MG63 (cell line): ENCODE data around the gene SGCA. TPM values are rescaled to one million over a fixed set of nuclear protein-coding genes. Genes with fewer than 3 reads are reported as not detected.
A peak's percentile ranks its signal among the peaks of the same experiment; 100 is the strongest.

ENCODE experiments used
- DNase-seq: peaks from one replicate; pipeline ENCODE4 v3.0.0-alpha.2; 2020
- H3K27me3 ChIP-seq: fragments of 250-450 bp; sonication (Bioruptor Pico); 2 replicates; pipeline ENCODE4 v1.5.1; 2020; ENCODE audit warnings: mild to moderate bottlenecking, moderate library complexity
- H3K36me3 ChIP-seq: fragments of 250-450 bp; sonication (Bioruptor Pico); 2 replicates; pipeline ENCODE4 v1.5.1; 2020; ENCODE audit warnings: mild to moderate bottlenecking, moderate library complexity
- H3K4me3 ChIP-seq: fragments of 250-450 bp; sonication (Bioruptor Pico); 2 replicates; pipeline ENCODE4 v1.5.1; 2020; ENCODE audit warnings: mild to moderate bottlenecking, moderate library complexity
- H3K9me3 ChIP-seq: fragments of 250-450 bp; sonication (Bioruptor Pico); 2 replicates; pipeline ENCODE4 v1.5.1; 2020; ENCODE audit warnings: mild to moderate bottlenecking, moderate library complexity
- total RNA-seq: library from RNA; depleted of rRNA; stranded (reverse); fragments of >200 nt; shearing (Covaris generic); gene quantifications from 2 replicates; pipeline ENCODE4 v1.2.3, GENCODE V29; 2014; ENCODE audit warnings: low replicate concordance; rRNA removed

Gene SGCA
- 1.1 TPM in 1 of 2 replicates, not detected in the other for total RNA-seq

GRCh38 chr17:50165867-50166517, at the start of gene SGCA:
Gene SGCA (plus strand): TSS chr17:50166005. CDS start chr17:50166041, 36 bp downstream.
- no peaks in the 10 kb centered on the region for H3K27me3 ChIP-seq
- no peaks in the 10 kb centered on the region for H3K36me3 ChIP-seq
- no peak for DNase-seq
- no peaks in the 10 kb centered on the region for H3K9me3 ChIP-seq
- H3K4me3 ChIP-seq, result no peak within 1 kb of the TSS

DNA sequence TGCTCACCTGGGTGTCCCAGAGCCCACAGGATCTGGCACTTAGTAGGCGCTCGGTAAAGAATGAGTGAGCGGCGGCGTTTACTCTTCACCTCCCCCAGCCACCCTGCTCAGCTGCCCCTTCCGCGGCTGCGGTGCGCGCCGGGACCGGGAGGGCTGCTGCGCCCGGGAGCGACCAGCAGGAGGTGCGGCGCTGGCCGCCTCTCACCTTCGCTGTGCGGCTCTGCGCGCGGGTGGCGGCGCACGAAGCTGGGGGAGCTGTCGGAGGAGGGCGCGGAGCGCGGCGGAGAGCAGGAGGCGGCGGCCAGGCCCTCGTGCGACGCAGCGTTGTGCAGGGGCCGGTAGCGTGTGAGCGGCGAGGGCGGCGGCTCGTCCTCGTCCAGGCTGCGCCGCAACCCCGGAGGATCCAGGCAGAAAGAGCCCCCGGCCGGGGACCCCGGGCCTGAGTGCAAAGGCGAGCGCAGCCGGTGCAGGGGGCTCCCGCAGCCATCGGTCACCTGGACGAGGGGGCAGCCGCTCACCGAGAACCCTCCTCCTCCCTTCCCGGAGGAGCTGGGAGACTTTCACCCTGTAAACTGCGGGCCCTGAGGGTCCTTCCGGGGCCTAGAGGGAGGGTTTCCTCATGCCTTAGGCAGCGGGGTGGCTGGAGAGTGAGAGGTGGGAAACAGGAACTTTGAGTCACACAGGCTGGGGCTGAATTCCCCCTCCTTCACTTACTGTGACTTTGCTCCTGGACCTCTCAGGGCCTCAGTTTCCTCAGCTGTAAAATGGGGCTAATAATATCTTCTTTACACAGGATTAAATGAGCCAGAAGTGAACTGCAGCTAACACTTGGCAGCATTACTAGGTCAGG, 48.4 kb upstream of the SGCA start:
- H3K4me3 ChIP-seq, result no peak overlapping the region
- no peaks in the 10 kb centered on the region for H3K9me3 ChIP-seq
- 0 out of 2 replicates have a peak, but pooled peaks cover 2% of the 10 kb centered on the region for H3K27me3 ChIP-seq
- no peaks in the 10 kb centered on the region for H3K36me3 ChIP-seq
- no peak for DNase-seq

DNA sequence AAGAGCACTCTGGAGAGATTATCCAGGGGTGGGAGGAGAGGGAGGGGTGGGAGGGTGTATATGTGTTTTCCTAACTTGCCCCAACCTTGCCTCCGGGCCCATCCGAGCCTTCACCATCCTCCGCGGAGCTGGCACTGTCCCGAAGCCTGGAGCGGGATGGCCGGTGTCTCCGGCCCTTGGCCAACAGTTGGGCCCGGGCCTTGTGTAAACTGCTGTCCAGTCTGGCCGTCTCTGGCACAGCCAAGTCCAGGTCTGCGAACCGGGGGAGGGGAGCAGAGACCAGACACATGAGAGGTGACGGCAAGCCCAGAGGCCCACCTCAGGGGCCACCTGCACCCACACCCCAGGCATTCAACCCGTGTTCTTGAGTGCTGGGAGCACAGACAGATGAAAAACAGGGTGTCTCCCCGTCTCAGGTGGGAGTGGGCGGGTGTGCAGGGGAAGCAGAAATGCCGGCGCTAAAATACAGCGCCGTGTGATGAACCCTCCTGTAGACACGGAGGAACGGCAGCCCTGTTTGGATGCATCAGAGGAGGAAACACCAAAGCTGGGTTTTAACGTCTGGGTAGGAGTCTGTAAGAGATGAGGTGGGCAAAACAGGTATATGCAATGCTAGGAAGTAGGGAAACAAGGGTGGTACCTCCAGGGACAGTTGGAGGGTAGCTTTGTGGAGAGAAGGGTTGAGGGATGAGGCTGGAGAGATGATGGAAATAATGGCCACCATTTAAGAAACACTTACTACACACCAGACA, 47.6 kb upstream of the SGCA start:
- no peaks in the 10 kb centered on the region for H3K36me3 ChIP-seq
- no peak for DNase-seq
- 0 out of 2 replicates have a peak, but pooled peaks cover 2% of the 10 kb centered on the region for H3K27me3 ChIP-seq
- no peaks in the 10 kb centered on the region for H3K9me3 ChIP-seq
- H3K4me3 ChIP-seq, result no peak overlapping the region

- Histone ChIP-seq H3K36me3 (no peaks in the 10 kb centered on the region), H3K9me3 (no peaks in the 10 kb centered on the region), H3K27me3 (0 out of 2 replicates have a peak, but pooled peaks cover 2% of the 10 kb centered on the region), H3K4me3 (no peak overlapping the region)
- DNase-seq, result no peak
Observed at GRCh38 chr17:50118828-50119218, 47.0 kb upstream of the SGCA start.

DNA sequence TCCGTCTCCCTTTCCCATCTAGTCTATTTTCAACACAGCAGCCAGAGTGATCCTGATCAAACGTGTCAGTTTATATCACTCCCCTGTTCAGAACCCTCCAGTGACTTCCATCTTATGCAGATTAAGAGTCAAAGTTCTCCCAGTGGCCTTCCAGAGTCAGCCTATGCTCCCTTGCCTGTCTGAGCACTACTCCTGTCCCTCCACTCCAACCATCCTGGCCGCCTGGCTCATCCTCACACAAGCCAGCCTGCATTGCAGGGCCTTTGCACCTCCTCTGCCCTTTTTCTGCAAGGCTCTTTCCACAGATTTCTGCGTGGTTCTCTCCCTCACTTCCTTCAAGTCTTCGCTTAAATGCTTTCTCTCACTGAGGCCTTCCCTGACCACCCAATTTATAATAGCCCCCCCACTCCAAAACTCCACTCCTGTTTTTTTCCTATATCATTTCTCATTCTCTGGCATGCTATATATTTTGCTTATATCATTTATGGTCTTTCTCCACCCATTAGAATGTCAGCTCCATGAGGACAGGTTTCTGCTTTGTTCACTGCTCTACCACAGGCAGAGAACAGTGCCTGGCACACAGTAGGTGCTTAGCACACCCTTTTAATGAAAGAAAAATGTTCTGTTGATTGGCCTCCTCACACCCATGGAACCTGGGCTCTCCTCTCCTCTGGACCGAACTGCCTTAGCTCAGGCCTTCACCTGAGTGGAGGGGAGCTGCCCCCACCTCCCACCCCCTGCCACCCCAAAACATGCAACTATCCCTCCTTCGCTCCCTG, 45.1 kb upstream of the SGCA start:
- H3K36me3 ChIP-seq, result no peaks in the 10 kb centered on the region
- DNase-seq, result no peak
- 0 out of 2 replicates have a peak, but pooled peaks cover 2% of the 10 kb centered on the region for H3K27me3 ChIP-seq
- no peaks in the 10 kb centered on the region for H3K9me3 ChIP-seq
- no peak overlapping the region for H3K4me3 ChIP-seq

DNA sequence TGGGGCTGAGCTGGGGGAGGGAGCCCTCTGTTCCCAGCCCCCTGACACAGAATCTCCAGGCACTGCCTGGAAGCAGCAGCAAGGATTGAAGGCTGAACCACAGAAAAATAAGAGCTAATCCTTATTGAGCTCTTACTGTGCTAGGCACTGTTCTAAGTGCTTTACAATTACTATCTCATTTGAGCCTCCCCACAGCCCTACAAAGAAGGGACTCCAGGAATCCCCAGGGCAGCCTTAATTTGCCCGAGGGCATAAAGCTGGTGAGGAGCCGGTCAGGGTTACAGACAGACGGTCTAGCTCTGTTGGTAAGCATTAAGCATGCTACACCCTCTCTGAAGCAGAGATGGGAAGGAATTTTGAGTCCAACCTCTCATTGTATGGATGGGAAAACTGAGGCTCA, 42.9 kb upstream of the SGCA start:
- DNase-seq, result no peak
- H3K36me3 ChIP-seq, result no peaks in the 10 kb centered on the region

DNA sequence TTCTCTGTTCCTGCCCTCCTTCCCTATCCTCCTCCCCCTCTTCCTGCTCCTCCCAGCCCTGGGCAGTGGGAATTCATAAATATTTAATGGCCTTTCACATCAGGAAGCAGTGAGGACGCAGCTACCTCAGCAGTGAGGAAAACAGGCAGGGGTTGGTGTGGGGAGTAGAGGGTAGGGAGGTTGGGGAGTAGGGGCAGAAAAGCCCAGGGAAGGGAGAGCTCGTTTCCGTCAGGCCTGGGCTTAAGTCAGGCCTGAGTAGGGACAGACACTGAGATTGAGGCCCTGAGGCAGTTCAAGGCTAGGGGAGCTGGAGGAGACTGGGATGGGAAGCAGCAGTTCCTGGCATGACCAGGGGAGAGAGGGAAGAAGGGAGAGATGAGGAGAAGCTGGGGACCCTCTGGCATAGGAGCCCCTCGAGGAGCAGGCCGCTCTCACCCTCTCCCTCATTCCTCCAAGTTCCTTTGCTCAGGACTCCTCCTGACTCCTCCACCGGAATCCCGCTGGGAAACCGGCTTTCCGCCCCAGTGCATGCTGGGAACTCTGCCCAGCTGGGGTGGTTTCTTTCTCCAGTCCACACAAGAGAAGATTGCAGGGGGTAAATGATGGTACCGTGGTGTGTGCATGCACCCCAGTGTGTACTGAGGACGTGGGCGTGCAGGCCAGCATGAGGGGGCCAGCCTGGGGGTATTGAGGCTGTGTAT, 42.0 kb upstream of the SGCA start:
- H3K27me3 ChIP-seq, result no peaks in the 10 kb centered on the region
- peak; percentile 45 for DNase-seq
- no peaks in the 10 kb centered on the region for H3K36me3 ChIP-seq
- H3K9me3 ChIP-seq, result no peaks in the 10 kb centered on the region
- no peak overlapping the region for H3K4me3 ChIP-seq

More for the DNA sequence above, 42.9 kb upstream of the SGCA start:
- no peaks in the 10 kb centered on the region for H3K9me3 ChIP-seq
- H3K27me3 ChIP-seq, result 0 out of 2 replicates have a peak, but pooled peaks cover 2% of the 10 kb centered on the region
- no peak overlapping the region for H3K4me3 ChIP-seq

- no peaks in the 10 kb centered on the region for H3K9me3 ChIP-seq
Observed at GRCh38 chr17:50125420-50125997, 40.3 kb upstream of the SGCA start.

DNA sequence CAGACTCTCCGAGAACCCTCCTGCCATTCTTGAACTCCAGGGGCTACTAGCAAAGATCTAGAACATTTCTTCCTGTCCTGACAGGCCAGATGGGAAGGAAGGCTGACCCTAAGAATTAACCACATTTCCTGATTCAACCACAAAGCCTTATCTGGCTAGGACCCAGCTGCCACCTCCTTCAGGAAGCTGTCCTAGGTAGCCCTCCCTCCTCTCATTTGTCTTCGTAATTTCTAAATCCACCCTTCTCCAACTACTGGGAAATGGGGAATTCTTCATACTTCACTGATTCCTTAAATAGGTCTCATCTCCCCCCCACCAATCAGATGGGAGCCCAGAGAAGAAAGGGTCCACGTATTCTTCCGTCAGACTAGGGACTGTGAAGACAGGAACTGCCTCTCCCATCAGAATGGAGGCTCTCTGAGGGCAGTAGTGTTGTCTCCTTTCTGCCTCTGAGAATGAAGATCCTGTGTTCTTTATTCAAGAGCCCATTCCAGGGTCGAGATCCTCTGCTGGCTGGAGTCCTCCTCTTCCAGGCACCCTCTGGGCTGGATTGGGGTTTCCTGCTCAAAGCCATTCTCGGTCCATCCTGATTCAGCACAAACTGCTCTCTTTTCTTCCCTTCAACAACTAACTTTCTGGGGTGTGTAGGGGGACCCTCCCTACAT, 38.0 kb upstream of the SGCA start:
- no peaks in the 10 kb centered on the region for H3K9me3 ChIP-seq
- peaks cover 8% of the 10 kb centered on the region for H3K36me3 ChIP-seq
- no peaks in the 10 kb centered on the region for H3K27me3 ChIP-seq
- DNase-seq, result no peak
- no peak overlapping the region for H3K4me3 ChIP-seq

More at GRCh38 chr17:50125420-50125997, 40.3 kb upstream of the SGCA start:
- no peak for DNase-seq
- Histone ChIP-seq H3K27me3 (no peaks in the 10 kb centered on the region), H3K36me3 (no peaks in the 10 kb centered on the region), H3K4me3 (no peak overlapping the region)

GRCh38 chr17:50128441-50129352, 37.1 kb upstream of the SGCA start:
- Histone ChIP-seq H3K27me3 (no peaks in the 10 kb centered on the region), H3K4me3 (no peak overlapping the region), H3K9me3 (no peaks in the 10 kb centered on the region), H3K36me3 (peaks cover 12% of the 10 kb centered on the region)
- DNase-seq, result no peak

DNA sequence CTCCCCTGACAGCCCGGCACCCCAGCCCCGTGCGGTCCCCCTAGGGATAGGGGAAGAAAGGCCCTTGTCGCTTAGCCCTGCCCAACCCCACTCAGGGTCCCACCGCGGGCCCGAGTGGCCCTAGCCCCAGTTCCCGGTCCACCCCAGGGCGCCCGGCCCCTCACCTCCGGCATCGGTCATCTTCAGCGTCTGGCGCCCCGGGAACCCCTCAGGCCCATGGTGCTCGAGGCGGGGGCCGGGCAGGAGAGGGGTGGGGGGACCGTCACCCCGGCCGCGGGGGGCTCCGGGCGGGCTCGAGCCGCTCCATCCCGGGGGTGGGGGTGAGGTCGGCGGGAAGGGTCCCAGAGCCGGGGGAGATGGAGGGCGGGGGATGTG, 36.5 kb upstream of the SGCA start:
- H3K36me3 ChIP-seq, result peaks cover 17% of the 10 kb centered on the region
- no peak overlapping the region for H3K4me3 ChIP-seq
- no peaks in the 10 kb centered on the region for H3K27me3 ChIP-seq
- H3K9me3 ChIP-seq, result no peaks in the 10 kb centered on the region
- DNase-seq, result no peak

- DNase-seq, result peak; percentile 39
- no peaks in the 10 kb centered on the region for H3K9me3 ChIP-seq
- peak within 1 kb of the TSS; percentile 31 for H3K4me3 ChIP-seq
- no peaks in the 10 kb centered on the region for H3K27me3 ChIP-seq
- H3K36me3 ChIP-seq, result peaks cover 22% of the 10 kb centered on the region
Observed at GRCh38 chr17:50129728-50130558, 35.9 kb upstream of the SGCA start, which contains the start of gene SAMD14. Gene SAMD14 (minus strand): TSS chr17:50130160. CDS start chr17:50124959, 5,201 bp downstream.

DNA sequence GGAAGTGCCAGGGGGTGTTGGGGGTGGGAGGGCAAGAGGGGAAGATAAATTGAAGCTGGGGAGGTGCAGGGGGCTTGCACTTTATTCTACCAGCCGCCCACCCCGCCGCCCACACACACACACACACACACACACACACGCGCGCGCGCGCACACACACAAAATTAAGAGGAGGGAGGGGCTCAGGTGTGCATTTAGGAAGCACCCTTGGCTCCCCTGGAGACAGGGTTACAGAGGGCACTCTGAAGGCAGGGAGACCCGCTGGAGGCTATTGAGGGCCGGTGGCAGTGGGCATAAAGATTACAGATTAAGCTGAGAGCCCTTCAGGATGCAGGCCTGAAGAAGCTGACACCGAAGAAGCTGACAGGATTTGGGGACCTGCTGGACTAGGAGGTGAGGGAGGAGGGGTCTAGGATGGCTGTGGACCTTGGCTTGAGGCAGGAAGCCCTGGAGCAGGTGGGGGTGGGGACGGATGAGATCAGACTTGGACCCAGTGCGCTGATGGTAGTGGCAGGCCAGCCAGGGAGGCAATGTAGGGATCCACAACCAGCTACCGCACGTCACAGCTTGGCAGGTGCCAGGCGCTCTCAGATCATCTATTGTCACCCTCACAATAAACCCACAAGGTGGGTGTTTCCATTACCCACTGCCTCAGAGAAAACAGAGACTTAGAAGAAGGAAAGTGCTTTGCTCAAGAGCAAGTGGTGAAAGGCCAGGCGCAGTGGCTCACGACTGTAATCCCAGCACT, 35.1 kb upstream of the SGCA start:
- Histone ChIP-seq H3K36me3 (peaks cover 22% of the 10 kb centered on the region), H3K9me3 (no peaks in the 10 kb centered on the region), H3K4me3 (no peak overlapping the region), H3K27me3 (no peaks in the 10 kb centered on the region)
- DNase-seq, result peak; percentile 42
